ENCODE data around the gene MKRN2. TPM values are rescaled to one million over a fixed set of nuclear protein-coding genes. Genes with fewer than 3 reads are reported as not detected.
"Not testable (repeated sequence)": the region's sequence is repeated elsewhere in the genome, so short reads cannot be mapped to it uniquely, and the experiment has no call there.

Gene MKRN2
- total RNA-seq, 2 experiments from 2014 or later: 20.8 to 20.9 TPM

DNA sequence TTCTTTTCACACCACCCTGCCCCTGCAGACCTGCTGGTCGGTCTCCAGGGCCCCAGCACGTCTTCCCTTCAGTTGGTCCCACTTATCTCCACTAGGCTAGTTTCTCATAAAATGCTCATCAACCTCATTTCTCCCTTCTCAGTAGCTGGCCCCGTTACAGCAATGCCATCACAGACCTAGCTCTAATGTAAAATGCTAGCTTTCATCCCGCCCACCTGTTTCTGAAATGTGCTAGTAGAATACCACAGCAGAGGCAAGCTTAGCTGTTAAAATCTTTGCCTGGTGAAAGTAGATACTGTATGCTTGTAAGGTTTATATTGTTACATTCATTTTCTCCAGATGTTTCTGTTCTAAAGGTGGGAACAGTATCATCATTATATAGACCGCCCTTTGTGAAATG lies 24.7 kb upstream of the MKRN2 start:
- Mint-ChIP-seq H3K4me1 (no peaks in the 10 kb centered on the region), H3K27me3 (no peaks in the 10 kb centered on the region), H3K9me3 (no peaks in the 10 kb centered on the region), H3K36me3 (ENCODE audit: low read depth) (peaks cover 3% of the 10 kb centered on the region), H3K4me3 (no peak overlapping the region), H3K27ac (no peak overlapping the region)
- ChIA-PET CTCF (interaction anchor here (0.6 kb wide), 1 partner anchor 15 kb away, joined by 5 read pairs; no protein-coding TSS in a partner anchor), POLR2A (no interaction called here)
- no peak for DNase-seq

DNA sequence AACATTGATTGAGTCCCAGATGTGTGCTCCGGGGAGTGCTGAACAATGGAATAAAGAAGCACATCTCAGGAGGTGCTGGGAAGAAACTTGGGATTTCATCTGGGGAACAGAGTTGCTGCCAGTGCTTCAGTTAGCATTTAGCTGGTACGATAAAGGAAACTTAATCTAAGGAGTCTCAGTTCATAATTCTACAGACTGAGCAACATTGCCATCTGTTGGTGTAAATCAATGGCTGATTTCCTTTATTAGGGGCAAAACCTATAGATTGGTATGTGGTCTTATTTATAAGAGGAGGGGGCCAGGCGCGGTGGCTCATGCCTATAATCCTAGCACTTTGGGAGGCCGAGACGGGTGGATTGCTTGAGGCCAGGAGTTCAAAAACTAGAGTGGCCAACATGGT lies 20.5 kb upstream of the MKRN2 start:
- Mint-ChIP-seq H3K27ac (no peak overlapping the region), H3K4me3 (no peak overlapping the region), H3K27me3 (no peaks in the 10 kb centered on the region), H3K4me1 (no peaks in the 10 kb centered on the region), H3K36me3 (ENCODE audit: low read depth) (no peaks in the 10 kb centered on the region), H3K9me3 (no peaks in the 10 kb centered on the region)
- CTCF ChIA-PET: interaction anchor here (0.7 to 1.5 kb wide), 3 partner anchors 10 to 28 kb away, joined by 3 to 7 read pairs (median 4); no protein-coding TSS in a partner anchor
- no peak for DNase-seq
- POLR2A ChIA-PET: no interaction called here

DNA sequence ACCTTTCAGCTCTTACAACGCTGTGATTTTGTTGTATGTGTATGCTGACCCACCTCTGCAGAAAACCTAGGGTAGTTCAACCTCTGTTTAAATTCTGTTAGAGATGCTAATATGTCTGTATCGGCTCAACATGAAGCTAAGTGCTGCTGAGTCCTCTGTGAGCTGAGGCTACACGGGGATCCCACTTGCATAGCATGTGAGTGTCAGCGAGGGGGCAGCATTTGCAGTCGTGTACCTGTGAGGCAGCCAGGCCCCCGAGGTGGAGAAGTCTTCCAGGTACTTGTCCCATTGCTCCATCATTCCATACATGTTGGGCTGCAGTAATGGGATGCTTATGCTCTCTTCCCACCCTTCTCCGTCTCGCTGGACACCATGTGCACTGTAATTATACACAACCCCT lies 15.3 kb upstream of the MKRN2 start:
- H3K27ac Mint-ChIP-seq: no peak overlapping the region
- ChIA-PET CTCF (interaction anchor here (0.6 kb wide), 1 partner anchor 121 kb away, joined by 5 read pairs; no protein-coding TSS in a partner anchor), POLR2A (no interaction called here)
- H3K36me3 Mint-ChIP-seq (ENCODE audit: low read depth): no peaks in the 10 kb centered on the region
- H3K4me3 Mint-ChIP-seq: no peak overlapping the region
- DNase-seq: no peak
- no peaks in the 10 kb centered on the region for H3K9me3 Mint-ChIP-seq
- H3K4me1 Mint-ChIP-seq: peaks cover 5% of the 10 kb centered on the region
- H3K27me3 Mint-ChIP-seq: no peaks in the 10 kb centered on the region

DNA sequence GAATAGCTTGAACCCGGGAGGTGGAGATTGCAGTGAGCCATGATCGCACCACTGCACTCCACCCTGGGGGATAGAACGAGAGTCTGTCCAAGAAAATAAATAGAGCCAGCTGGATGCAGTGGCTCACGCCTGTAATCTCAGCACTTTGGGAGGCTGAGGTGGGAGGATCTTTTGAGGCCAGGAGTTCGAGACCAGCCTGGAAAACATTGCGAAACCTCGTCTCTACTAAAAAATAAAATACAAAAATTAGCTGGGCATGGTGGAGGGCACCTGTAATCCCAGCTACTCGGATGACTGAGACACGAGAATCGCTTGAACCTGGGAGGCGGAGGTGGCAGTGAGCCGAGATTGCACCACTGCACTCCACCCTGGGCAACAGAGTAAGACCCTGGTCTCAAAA lies 13.4 kb upstream of the MKRN2 start:
- H3K27me3 Mint-ChIP-seq; CTCF ChIA-PET; H3K9me3 Mint-ChIP-seq; POLR2A ChIA-PET; H3K4me1 Mint-ChIP-seq; H3K27ac Mint-ChIP-seq; H3K4me3 Mint-ChIP-seq; DNase-seq; H3K36me3 Mint-ChIP-seq (ENCODE audit: low read depth): not testable (repeated sequence)

DNA sequence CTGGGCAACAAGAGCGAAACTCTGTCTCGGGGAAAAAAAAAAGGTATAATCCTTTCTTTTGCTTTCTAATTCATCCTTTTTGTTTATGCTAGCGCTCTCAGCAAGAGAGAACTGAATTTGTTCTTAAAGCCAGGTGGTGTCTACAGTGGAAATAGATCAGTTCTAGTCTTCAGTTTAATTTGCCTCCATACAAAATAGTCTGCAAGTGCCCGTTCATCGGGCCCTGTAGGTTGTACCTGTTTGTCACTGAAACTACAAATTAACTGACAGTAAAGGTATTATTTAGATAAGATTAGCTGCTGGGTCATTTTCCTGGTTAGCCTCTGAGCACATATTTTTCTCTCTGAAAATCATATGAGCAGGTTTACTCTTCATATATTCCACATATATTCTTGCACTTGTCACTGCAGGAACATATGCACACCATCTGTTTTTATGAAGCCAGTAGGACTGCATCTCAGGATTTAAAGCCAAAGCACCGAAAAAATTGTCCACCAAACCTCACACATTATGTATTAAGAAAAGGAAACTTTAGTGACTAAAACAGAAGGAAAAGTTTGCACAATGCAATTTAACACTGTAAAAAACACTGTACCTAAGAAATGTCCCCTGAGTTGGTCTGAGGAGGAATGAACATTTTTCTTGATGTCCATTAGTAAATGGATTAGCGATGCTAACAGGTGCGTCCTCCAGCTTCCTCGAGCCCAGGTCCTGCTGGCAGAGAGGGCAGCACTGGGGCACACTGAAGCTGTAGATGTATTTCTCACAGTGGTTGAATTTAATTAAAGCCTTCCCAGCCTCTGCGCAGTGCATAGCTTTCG lies 12.0 kb upstream of the MKRN2 start:
- Mint-ChIP-seq H3K27ac (no peak overlapping the region), H3K4me3 (no peak overlapping the region), H3K9me3 (no peaks in the 10 kb centered on the region), H3K4me1 (peaks cover 5% of the 10 kb centered on the region), H3K27me3 (peaks cover 3% of the 10 kb centered on the region), H3K36me3 (ENCODE audit: low read depth) (no peaks in the 10 kb centered on the region)
- no peak for DNase-seq
- CTCF ChIA-PET: interaction anchor here (1.3 kb wide), 1 partner anchor 9 kb away, joined by 3 read pairs; no protein-coding TSS in a partner anchor
- POLR2A ChIA-PET: no interaction called here

DNA sequence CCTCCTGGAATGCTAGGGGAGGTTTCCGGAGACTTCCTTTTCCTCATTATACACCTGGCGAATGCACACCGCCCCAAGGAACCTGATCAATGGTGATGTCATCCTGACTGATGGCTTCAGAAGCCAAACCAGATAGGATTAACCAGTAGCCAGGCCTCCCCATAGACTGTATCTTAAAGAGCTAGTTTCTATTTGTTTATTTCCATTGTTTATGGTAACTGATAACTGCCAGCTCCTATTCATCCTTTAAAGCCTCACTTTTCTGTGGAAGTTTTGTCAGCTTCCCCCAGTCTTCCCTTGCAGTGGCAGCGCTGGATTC lies 11.5 kb upstream of the MKRN2 start, which contains the start of gene MKRN2OS:
MKRN2OS (minus strand) TSS at position 27 of the 319 bp plus-strand sequence. CDS start 35 bp downstream, outside the sequence.
- Mint-ChIP-seq H3K27me3 (peaks cover 7% of the 10 kb centered on the region), H3K36me3 (ENCODE audit: low read depth) (no peaks in the 10 kb centered on the region), H3K9me3 (no peaks in the 10 kb centered on the region), H3K27ac (no peak within 1 kb of the TSS), H3K4me3 (no peak within 1 kb of the TSS), H3K4me1 (peaks cover 5% of the 10 kb centered on the region)
- POLR2A ChIA-PET: no interaction called here
- DNase-seq: no peak
- CTCF ChIA-PET: interaction anchor here (0.7 to 1.3 kb wide), 2 partner anchors 9 to 20 kb away, joined by 3 read pairs; no protein-coding TSS in a partner anchor

DNA sequence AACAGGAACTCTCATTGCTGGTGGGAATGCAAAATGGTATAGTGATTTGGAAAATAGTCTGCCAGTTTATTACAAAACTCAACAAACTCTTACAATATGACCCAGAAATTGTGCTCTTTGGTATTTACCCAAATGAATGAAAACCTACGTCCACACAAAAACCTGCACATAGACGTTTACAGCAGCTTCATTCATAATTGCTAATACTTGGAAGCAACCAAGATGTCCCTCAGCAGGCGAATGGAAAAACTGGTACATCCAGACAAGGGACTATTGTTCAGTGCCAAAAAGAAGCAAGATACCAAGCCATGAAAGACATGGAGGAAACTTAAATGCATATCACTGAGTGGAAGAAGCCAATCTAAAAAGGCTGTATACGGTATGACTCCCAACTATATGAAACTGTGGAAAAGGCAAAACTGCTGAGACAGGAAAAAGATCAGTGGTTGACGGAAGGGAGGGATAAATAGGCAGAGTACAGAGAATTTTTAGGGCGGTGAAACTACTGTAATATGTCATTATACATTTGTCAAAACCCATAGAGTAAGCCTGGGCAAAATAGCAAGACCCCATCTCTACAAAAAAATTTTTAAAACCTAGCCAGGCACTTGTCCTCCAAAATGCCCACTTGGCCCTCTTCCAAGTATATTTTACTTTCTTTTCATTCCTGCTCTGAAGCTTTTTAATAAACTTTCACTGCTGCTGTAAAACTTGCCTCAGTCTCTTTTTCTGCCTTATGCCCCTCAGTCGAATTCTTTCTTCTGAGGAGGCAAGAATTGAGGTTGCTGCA lies 6.7 kb upstream of the MKRN2 start:
- no peaks in the 10 kb centered on the region for H3K36me3 Mint-ChIP-seq (ENCODE audit: low read depth)
- H3K4me3 Mint-ChIP-seq: no peak overlapping the region
- peaks cover 11% of the 10 kb centered on the region for H3K4me1 Mint-ChIP-seq
- H3K27me3 Mint-ChIP-seq: peaks cover 23% of the 10 kb centered on the region
- H3K27ac Mint-ChIP-seq: no peak overlapping the region
- CTCF ChIA-PET: no interaction called here
- H3K9me3 Mint-ChIP-seq: no peaks in the 10 kb centered on the region
- POLR2A ChIA-PET: no interaction called here
- no peak for DNase-seq

DNA sequence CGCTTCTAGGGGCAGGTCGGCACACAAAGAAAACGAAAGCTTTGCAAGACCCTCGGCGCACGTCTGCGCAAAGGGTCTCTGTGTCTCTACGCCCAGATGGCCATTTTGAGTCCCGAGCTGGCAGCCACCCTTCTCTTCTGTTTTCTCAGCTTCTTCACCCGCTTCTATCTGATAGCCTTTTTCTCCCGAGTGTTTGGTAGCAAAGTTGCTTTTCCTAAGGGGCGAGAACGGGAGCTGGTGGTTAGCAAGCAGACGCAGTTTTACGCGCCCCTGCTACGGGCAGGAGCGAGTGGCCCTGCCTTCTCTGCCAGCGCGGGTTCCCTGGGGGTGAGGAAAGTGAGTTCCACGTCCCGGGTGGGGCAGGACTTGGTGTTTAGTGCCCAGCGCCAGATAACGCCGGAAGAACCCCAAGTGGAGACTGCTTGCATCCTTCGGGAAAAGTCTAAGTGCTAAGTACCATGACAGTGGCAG lies 2.9 kb upstream of the MKRN2 start:
- POLR2A ChIA-PET: no interaction called here
- no peaks in the 10 kb centered on the region for H3K36me3 Mint-ChIP-seq (ENCODE audit: low read depth)

DNA sequence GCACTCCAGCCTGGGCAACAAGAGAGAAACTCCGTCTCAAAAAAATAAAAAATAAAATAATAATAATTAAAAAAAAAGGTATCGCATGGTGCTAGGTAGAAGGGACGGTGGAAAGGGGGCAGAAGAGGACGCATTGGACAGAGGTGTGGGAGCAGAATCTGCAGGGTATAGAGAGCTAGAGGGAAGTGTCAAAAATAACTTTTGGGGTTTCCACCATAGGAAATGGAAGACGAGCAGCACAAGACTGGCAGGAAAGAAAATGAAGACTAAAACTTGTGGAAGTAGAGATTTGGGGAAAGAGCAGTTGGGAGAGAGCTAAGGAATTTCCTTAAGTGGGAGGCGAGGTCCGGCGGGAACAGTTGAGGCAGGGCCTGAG lies 585 bp upstream of the MKRN2 start:
- POLR2A ChIA-PET: no interaction called here
- Mint-ChIP-seq H3K36me3 (ENCODE audit: low read depth) (no peaks in the 10 kb centered on the region), H3K27ac (peak overlapping the region; percentile 81), H3K4me1 (peaks cover 59% of the 10 kb centered on the region), H3K9me3 (peaks cover 2% of the 10 kb centered on the region), H3K27me3 (peaks cover 24% of the 10 kb centered on the region), H3K4me3 (peak overlapping the region; percentile 97)
- no peak for DNase-seq
- CTCF ChIA-PET: interaction anchor here (0.6 kb wide), 1 partner anchor 128 kb away, joined by 3 read pairs; no protein-coding TSS in a partner anchor

More for the DNA sequence above, 2.9 kb upstream of the MKRN2 start:
- CTCF ChIA-PET: interaction anchor here (1.1 to 1.2 kb wide), 3 partner anchors 8 to 30 kb away, joined by 3 read pairs; partner anchors contain the start of gene MKRN2OS
- H3K9me3 Mint-ChIP-seq: peaks cover 2% of the 10 kb centered on the region
- no peak overlapping the region for H3K27ac Mint-ChIP-seq
- H3K4me3 Mint-ChIP-seq: peak overlapping the region; percentile 77
- H3K27me3 Mint-ChIP-seq: peaks cover 31% of the 10 kb centered on the region
- H3K4me1 Mint-ChIP-seq: peaks cover 38% of the 10 kb centered on the region
- DNase-seq: no peak

DNA sequence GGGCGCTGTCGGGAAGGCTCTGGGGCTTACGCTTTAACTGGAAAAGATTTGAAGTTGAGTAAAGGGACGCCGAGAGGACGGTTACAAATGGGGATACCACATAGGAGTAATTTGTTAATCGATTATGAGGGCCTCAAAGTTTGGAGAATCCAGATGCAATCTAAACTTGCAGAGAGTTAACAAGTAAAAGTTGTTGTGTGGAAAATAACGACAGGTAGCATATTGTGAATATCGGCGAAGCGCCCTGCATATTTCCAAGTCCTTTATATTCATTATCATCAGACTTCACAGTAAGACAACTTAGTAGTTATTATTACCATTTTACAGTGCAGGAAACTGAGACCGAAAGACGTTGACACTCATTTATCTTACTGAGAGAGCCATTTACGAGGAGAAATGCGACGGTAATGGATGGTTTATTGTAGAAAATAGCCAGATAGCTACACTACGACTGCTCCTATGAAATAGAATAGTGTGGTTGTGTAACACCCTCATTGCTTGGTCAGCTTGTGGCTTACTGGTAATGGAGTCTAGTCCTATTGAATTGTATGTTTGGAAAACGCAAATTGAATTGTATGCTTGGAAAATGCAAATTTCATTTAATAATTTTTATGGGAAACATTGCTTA lies 700 bp downstream of the MKRN2 start:
- peaks cover 24% of the 10 kb centered on the region for H3K27me3 Mint-ChIP-seq
- peaks cover 60% of the 10 kb centered on the region for H3K4me1 Mint-ChIP-seq
- H3K27ac Mint-ChIP-seq: peak overlapping the region; percentile 95
- peak overlapping the region; percentile 97 for H3K4me3 Mint-ChIP-seq
- H3K36me3 Mint-ChIP-seq (ENCODE audit: low read depth): no peaks in the 10 kb centered on the region
- H3K9me3 Mint-ChIP-seq: peaks cover 2% of the 10 kb centered on the region
- ChIA-PET POLR2A (no interaction called here), CTCF (interaction anchor here (1.1 kb wide), 1 partner anchor 25 kb away, joined by 3 read pairs; no protein-coding TSS in a partner anchor)
- no peak for DNase-seq

DNA sequence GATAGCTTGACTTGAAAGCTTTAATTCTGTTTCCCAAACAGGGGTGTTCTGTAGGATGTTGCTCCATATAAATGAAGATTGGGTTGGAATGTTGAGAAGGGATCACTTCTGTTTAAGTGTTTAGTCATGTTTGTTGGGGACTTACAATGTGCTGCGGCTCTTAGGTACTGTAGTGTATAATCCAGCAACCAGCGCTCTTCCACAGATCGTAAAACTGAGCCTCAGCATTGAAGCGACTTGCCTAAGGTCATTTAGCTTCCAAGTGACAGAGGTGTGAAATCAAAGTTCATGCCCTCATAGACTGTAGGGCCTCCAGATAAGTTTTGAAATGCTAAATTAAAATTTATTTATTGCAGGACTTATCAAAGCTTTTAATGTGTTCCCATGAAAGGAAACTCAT lies 1.8 kb downstream of the MKRN2 start:
- H3K4me1 Mint-ChIP-seq: peaks cover 58% of the 10 kb centered on the region
- H3K9me3 Mint-ChIP-seq: peaks cover 2% of the 10 kb centered on the region
- DNase-seq: no peak
- H3K36me3 Mint-ChIP-seq (ENCODE audit: low read depth): no peaks in the 10 kb centered on the region
- H3K27ac Mint-ChIP-seq: no peak overlapping the region
- H3K4me3 Mint-ChIP-seq: peak overlapping the region; percentile 97
- CTCF ChIA-PET: interaction anchor here (1.1 to 1.5 kb wide), 2 partner anchors 24 to 283 kb away, joined by 3 to 4 read pairs; partner anchors contain the start of gene RPL32
- POLR2A ChIA-PET: no interaction called here
- H3K27me3 Mint-ChIP-seq: peaks cover 15% of the 10 kb centered on the region

DNA sequence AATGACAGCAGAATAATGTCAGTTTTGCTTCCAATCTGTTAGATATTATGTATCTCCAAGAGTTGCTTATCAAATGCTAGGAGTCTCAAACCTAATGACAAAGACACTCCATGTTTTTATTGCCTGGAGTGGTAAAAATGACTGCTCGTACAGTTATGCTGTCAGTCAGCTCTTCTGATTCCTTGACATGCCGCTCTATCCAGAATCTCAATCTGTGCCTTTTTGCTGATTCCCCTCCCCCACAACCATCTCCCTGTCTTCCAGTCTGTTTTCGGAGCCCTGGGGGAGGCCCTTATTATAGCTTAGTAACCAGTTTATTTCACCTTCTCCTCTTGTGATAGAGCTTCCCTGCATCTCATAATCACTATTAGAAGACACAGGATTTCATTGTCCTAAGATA lies 2.6 kb downstream of the MKRN2 start:
- H3K4me3 Mint-ChIP-seq: no peak overlapping the region
- peaks cover 2% of the 10 kb centered on the region for H3K36me3 Mint-ChIP-seq (ENCODE audit: low read depth)
- peaks cover 10% of the 10 kb centered on the region for H3K27me3 Mint-ChIP-seq
- CTCF ChIA-PET: interaction anchor here (0.6 to 1.8 kb wide), 3 partner anchors 15 to 282 kb away, joined by 3 to 5 read pairs (median 4); partner anchors contain the start of gene RPL32
- POLR2A ChIA-PET: no interaction called here
- no peak overlapping the region for H3K27ac Mint-ChIP-seq
- no peak for DNase-seq
- peaks cover 52% of the 10 kb centered on the region for H3K4me1 Mint-ChIP-seq
- peaks cover 3% of the 10 kb centered on the region for H3K9me3 Mint-ChIP-seq
